SU-DHL-6 (cell line): Measurements from ENCODE around the gene NBEAL1.
"Not testable (repeated sequence)": the region's sequence is repeated elsewhere in the genome, so short reads cannot be mapped to it uniquely, and the experiment has no call there.

Experiments used
- H2AFZ ChIP-seq: fragments of 200-600 bp; sonication (generic); 2 replicates; pipeline ENCODE4 v1.6.1; 2014; ENCODE audit warnings: low read depth, mild to moderate bottlenecking, moderate library complexity, mixed read lengths, antibody characterized with exemption, low read length; ENCODE audit not compliant: severe bottlenecking
- H3F3A ChIP-seq: fragments of 200-600 bp; shearing (Covaris generic); 2 replicates; pipeline ENCODE4 v1.6.0; 2016; ENCODE audit warnings: antibody characterized with exemption, mild to moderate bottlenecking; ENCODE audit not compliant: insufficient read depth
- H3K27ac ChIP-seq: fragments of 200-600 bp; sonication (generic); 2 replicates; pipeline ENCODE4 v1.5.1; 2016; ENCODE audit warnings: low read depth, mild to moderate bottlenecking, low read length, moderate library complexity, mixed read lengths
- H3K27me3 ChIP-seq: fragments of 200-600 bp; sonication (generic), shearing (Covaris generic); 2 replicates; pipeline ENCODE4 v1.6.0; 2014; ENCODE audit warnings: mild to moderate bottlenecking, low read length
- H3K36me3 ChIP-seq: fragments of 200-600 bp; sonication (generic); 2 replicates; pipeline ENCODE4 v1.6.1; 2014; ENCODE audit warnings: mild to moderate bottlenecking, low read length, mixed read lengths
- H3K4me2 ChIP-seq: fragments of 300-600, 200-600 bp; shearing (Covaris generic), sonication (generic); 2 replicates; pipeline ENCODE4 v1.6.0; 2014; ENCODE audit warnings: low read length, low read depth, mild to moderate bottlenecking; ENCODE audit not compliant: poor library complexity, severe bottlenecking
- H3K4me3 ChIP-seq: fragments of 200-600 bp; sonication (generic); 2 replicates; pipeline ENCODE4 v1.5.1; 2014; ENCODE audit warnings: antibody characterized with exemption, low read length, mild to moderate bottlenecking, mixed read lengths; ENCODE audit not compliant: insufficient read depth, poor library complexity, severe bottlenecking
- H3K79me2 ChIP-seq: fragments of 200-600 bp; sonication (generic); 2 replicates; pipeline ENCODE4 v1.6.1; 2014; ENCODE audit warnings: mild to moderate bottlenecking, low read length, moderate library complexity; ENCODE audit not compliant: insufficient read depth
- H3K9ac ChIP-seq: fragments of 200-600 bp; sonication (generic); 2 replicates; pipeline ENCODE4 v1.7.0; 2014; ENCODE audit warnings: mild to moderate bottlenecking, low read length
- H3K9me2 ChIP-seq: fragments of 200-600 bp; sonication (generic); replicated peaks from 2 replicates; pipeline ENCODE4 v1.6.1; 2014; ENCODE audit warnings: low read length; ENCODE audit not compliant: insufficient read depth
- H3K9me3 ChIP-seq: fragments of 200-600 bp; sonication (generic); 2 replicates; pipeline ENCODE4 v1.6.1; 2014; ENCODE audit warnings: low read length, mixed read lengths; ENCODE audit not compliant: insufficient read depth
- H4K20me1 ChIP-seq: fragments of 200-600 bp; sonication (generic); 2 replicates; pipeline ENCODE4 v1.6.1; 2014; ENCODE audit warnings: low read depth, mild to moderate bottlenecking, antibody characterized with exemption, low read length, moderate library complexity, mixed read lengths
- CTCF ChIP-seq: fragments of 200-600 bp; sonication (generic); IDR thresholded peaks from one replicate; pipeline ENCODE4 v1.5.1; 2017; ENCODE audit warnings: antibody characterized with exemption, mild to moderate bottlenecking, low read length, moderate library complexity; ENCODE audit not compliant: insufficient read depth, poor library complexity, severe bottlenecking
- EZH2phosphoT487 ChIP-seq: fragments of 200-600 bp; sonication (generic), shearing (Covaris generic); conservative IDR thresholded peaks from 2 replicates; pipeline ENCODE4 v1.6.1; 2018; ENCODE audit warnings: mild to moderate bottlenecking, antibody characterized with exemption, low read length, moderate library complexity, mixed read lengths

Gene NBEAL1

GRCh38 chr2:202982779-202983491 is 31.7 kb upstream of the NBEAL1 start:
- H3K9me2 ChIP-seq: no peaks in the 10 kb centered on the region
- no peaks in the 10 kb centered on the region for H3K9me3 ChIP-seq
- H3K9ac ChIP-seq: no peak overlapping the region
- H3F3A ChIP-seq: no peaks in the 10 kb centered on the region
- H3K27ac ChIP-seq: no peak overlapping the region
- H3K27me3 ChIP-seq: no peaks in the 10 kb centered on the region
- no peaks in the 10 kb centered on the region for H4K20me1 ChIP-seq
- H2AFZ ChIP-seq: no peak overlapping the region
- H3K36me3 ChIP-seq: no peaks in the 10 kb centered on the region
- no peak overlapping the region for H3K4me3 ChIP-seq
- H3K4me2 ChIP-seq: no peak overlapping the region
- H3K79me2 ChIP-seq: no peaks in the 10 kb centered on the region
- TF ChIP-seq CTCF: no peak
- no peak for TF ChIP-seq EZH2phosphoT487

- H3K27ac ChIP-seq: no peak overlapping the region
- no peaks in the 10 kb centered on the region for H3F3A ChIP-seq
- no peaks in the 10 kb centered on the region for H3K79me2 ChIP-seq
- H4K20me1 ChIP-seq: no peaks in the 10 kb centered on the region
- no peaks in the 10 kb centered on the region for H3K9me2 ChIP-seq
- no peaks in the 10 kb centered on the region for H3K9me3 ChIP-seq
- H3K27me3 ChIP-seq: no peaks in the 10 kb centered on the region
- H3K9ac ChIP-seq: no peak overlapping the region
- H2AFZ ChIP-seq: no peak overlapping the region
- TF ChIP-seq CTCF (no peak), EZH2phosphoT487 (no peak)
- no peak overlapping the region for H3K4me3 ChIP-seq
- no peaks in the 10 kb centered on the region for H3K36me3 ChIP-seq
- no peak overlapping the region for H3K4me2 ChIP-seq
Observed at GRCh38 chr2:202989749-202990148, 24.9 kb upstream of the NBEAL1 start.

- H3K9me3 ChIP-seq: no peaks in the 10 kb centered on the region
- no peaks in the 10 kb centered on the region for H3K79me2 ChIP-seq
- H3K9me2 ChIP-seq: no peaks in the 10 kb centered on the region
- H3K27me3 ChIP-seq: no peaks in the 10 kb centered on the region
- no peak overlapping the region for H2AFZ ChIP-seq
- H3K4me3 ChIP-seq: no peak overlapping the region
- no peak overlapping the region for H3K27ac ChIP-seq
- no peak for TF ChIP-seq EZH2phosphoT487
- no peak for TF ChIP-seq CTCF
- no peaks in the 10 kb centered on the region for H3F3A ChIP-seq
- no peak overlapping the region for H3K9ac ChIP-seq
- H4K20me1 ChIP-seq: no peaks in the 10 kb centered on the region
- no peaks in the 10 kb centered on the region for H3K36me3 ChIP-seq
- H3K4me2 ChIP-seq: no peak overlapping the region
Observed at GRCh38 chr2:202990501-202990900, 24.2 kb upstream of the NBEAL1 start.

- H4K20me1 ChIP-seq, H3K9ac ChIP-seq, H3K4me3 ChIP-seq, H3K9me3 ChIP-seq, H3K36me3 ChIP-seq, H2AFZ ChIP-seq, H3K4me2 ChIP-seq, H3F3A ChIP-seq, H3K9me2 ChIP-seq, H3K79me2 ChIP-seq, H3K27me3 ChIP-seq, H3K27ac ChIP-seq: not testable (repeated sequence)
Observed at GRCh38 chr2:202997113-202997512, 17.6 kb upstream of the NBEAL1 start.
